Measurements from ENCODE around the gene SLC2A4.
"Not testable (repeated sequence)": the region's sequence is repeated elsewhere in the genome, so short reads cannot be mapped to it uniquely, and the experiment has no call there.

DNA sequence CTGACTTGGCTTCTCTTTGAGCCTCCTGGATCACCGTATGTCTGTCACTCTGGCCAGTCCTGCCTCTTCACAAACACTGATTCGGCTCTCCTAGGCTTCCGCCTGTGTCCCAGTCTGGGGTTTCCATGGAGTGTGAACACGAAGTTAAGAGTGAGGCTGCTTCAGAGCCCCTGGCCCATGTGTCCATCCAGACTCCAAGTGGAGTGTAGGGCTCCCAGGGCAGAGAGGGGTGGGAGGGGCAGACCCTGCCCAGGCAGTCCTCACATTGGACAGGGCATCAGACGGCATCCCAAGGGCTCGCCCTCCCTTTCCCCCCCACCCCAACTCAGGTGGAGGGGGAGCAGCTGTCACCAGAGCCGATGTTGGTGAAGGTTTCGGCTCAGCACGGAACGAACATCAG is 37.7 kb upstream of the SLC2A4 start:
- TF ChIP-seq CTCF, POLR2A (IDR thresholded peaks at IDR 0.05): not testable (repeated sequence)
